Activated CD4-positive, alpha-beta T cell treated with anti-CD3 and anti-CD28 coated beads, Interleukin-2, Interleukin-4, amounts not matched to agents 100 ng/mL and 50 ng/mL, durations not matched to agents 16 hours and 8 hours (primary cell): ENCODE measurements around the gene AVPR2.
A peak's percentile ranks its signal among the peaks of the same experiment; 100 is the strongest.

Experiments
- DNase-seq: peaks from one replicate; pipeline ENCODE4 v3.0.0-alpha.2; 2020; ENCODE audit warnings: low spot score

Gene AVPR2

GRCh38 chrX:153913701-153914100, 9.2 kb downstream of the AVPR2 start:
- no peak for DNase-seq

GRCh38 chrX:153917869-153918268, 13.4 kb downstream of the AVPR2 start:
- DNase-seq = no peak

- DNase-seq = no peak
These were observed 14.8 kb downstream of the AVPR2 start for GRCh38 chrX:153919281-153919680.

DNA sequence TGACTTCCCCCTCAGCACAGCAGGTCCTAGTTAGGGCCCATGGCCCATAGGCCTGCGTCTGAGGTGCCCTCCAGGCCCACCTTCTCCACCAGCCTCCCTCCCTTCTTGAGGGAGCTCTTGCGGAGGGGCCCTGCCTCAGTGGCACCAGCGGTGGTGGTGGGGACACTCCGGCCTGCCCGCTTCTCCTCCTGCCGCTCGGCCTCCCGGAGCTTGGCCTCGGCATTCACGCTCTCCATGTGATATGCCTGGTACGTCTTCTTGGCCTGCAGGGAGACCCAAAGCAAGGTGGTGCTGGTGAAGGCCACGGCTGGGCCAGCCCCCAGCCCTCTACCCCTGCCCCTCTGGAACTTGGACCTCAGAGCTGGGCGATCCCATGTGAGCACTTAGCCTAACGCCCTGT, 16.1 kb downstream of the AVPR2 start:
- DNase-seq = no peak

DNA sequence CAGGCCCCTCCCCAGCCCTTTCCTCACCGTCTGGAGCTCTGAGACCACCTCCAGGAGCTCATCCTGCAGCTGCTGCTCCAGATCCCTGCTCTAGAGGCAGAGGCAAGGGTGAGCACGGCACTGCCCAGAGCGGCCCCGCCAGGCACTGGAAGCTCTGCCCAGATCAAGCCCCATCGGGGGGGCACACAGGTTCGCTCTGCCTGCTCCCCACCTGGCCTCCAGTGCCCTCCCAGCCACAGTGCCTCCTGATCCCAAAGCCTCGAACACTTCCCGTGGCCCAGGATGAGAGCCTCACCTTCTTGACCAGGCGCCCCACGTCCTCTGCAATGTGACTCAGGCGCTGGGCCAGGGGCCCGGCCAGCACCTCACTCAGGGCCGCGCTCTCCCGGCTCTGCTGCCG, 16.6 kb downstream of the AVPR2 start:
- no peak for DNase-seq

DNA sequence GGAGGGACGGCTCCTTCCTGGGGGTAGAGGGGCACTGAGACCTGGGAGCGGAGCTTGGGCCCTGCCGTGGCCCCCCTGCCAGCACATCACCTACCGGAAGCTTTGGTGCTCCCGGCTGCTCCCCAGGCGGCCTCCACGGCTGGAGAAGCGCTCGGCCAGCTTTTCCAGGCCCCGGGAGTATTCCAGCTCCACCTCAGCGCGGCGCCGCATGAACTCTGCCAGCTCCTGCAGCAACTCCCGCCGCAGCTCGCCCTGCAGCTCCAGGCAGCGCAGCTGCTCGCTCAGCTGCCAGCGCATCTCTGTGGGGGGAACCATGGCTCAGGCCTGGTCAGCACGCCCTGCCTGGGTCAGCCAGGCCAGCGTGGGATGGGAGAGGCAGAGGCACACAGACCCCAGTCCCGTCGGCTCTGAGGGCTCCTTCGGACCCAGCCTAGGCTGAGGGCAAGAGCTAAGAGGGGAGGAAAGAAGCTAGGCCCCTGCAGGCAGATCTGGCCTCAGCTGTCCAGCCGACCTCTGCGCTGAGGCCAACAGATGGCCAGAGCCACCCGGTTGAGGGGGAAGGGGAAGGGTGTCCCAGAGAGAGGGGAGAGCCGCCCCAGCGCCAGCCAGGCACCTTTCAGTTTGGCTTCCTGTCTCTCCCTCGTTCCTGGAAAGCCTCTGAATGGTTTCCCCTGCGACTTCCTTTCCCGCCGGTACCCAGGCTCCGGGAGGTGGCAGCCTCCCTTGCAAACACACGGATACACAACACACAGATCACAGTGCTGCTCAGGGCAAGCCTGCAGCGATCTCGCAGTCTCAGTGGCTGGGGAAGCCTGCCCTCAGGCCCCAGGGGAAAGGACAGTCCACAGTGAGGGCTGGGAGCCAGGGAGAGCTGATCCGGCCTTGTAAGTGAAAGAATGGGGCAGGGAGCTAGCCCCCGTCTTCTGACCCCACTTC, 17.3 kb downstream of the AVPR2 start:
- no peak for DNase-seq

DNA sequence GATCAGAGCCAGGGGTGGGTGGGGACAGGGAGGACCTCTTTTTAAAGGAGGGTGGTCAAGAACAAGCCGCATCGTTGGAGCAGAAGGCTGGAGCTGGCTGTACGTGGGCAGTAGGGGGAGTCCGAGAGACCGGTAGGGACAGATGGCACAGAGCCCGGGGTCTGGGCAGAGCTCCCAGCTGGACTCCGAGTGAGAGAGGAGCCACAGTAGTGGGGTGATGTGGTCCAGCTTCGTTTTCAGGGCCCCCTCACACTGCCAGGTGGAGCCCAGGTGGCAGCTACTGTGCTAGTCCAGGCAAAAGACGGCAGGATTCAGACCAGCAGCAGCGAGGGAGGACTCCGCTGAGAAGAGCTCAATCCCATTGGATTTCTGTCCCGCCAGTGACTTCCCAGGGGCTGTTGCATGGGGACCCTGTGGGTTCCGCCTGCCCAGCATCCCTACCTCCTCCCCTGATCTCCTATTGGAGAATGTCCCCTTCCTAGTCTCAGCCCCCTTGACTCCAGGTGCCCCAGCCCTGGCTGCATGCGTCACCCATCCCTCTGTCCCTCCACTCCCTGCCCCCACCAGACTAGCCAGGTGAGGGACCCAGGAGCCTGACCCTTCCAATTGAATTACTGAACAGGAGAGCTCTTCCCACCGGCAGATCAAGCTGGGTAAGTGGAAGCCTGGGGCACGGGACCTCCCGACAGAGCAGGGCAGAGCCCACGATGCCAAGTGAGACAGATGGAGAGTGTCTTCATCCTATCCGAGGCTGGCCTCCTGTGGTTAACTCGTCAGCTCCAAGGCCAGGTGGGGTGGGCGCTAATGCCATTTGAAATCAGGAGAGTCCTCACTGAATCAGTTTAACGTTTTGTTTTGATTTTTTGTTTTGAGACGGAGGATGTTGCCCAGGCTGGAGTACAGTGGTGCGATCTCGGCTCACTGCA, 18.7 kb downstream of the AVPR2 start:
- no peak for DNase-seq

DNA sequence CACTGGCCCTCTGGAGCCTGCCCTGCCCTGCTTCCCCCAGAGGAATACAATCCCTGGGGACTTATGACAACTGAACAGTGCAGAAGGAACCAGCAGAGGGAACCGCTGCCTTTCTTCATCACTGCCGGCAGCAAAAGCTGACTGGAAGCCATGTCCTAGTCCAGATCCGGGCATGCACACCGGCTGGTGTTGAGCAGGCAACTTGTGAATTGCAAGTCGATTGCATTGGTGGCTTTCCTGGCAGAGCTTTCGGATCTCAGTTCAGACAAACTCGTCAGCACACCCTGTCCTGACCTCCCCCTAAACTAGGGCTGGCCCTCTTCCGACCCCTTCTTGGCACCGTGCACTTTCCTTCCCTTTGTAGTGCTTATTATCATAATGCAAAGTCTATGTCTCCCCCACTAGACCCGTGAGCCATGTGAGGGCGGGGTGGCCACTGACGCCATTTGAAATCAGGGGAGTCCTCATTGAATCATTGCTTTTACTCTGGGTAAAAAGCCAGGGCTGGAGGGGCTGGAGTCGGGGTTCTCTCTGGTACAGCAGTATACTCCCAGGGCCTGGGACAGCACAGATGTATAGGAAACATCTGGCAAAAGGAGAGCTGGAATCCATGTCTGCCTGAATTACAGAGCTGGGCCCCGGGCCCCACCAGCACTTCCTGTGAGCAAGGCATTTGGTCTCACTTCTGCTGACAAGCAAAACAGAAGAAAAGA, 19.8 kb downstream of the AVPR2 start:
- DNase-seq = peak; percentile 46

GRCh38 chrX:153925387-153925738, 20.9 kb downstream of the AVPR2 start:
- peak; percentile 39 for DNase-seq

DNA sequence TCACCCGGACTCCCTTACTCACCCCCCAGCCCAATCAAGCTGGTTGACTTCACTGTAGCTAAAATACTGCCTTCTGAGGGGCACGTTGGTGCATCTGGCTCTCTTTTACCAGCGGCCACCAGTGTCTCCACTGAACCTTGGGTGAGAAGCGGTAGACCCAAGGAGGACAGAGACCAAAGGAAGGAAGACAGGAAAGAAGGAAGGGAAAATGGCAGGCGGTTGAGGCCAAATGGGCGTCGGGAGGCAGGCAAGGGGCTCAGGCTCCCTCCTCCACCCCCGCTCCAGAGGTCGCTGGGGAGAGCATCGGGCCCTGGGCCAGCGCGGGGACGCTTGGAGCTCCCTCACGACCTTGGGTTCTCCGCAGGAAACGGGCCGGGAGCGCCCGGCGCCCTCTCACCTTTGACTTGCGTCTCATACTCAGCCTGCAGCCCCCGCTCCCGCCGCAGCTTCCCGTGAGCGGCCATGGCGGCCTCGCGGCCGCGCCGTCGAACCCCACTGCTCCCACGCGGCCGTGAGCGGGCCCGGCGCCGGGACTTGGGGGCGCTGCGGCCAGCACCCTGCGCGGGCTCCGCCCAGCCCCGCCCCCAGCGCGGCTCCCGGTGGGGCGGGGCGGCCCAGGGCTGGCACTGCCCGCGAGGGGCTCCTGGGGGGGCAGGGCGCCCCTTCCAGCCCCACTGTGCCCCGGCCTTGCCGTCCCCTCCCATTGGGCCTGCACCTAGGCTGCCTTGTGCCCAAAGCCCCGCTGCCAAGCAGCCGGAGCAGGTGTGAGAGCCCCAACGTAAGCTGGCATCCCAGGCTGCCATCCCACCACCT, 21.5 kb downstream of the AVPR2 start, which contains the start of gene ARHGAP4:
Gene ARHGAP4, minus strand, starts transcription at position 526 of the 813 bp plus-strand sequence. Its CDS starts 62 bp downstream, at position 464.
- DNase-seq = peak; percentile 50

- DNase-seq = no peak
These were observed 22.0 kb downstream of the AVPR2 start for GRCh38 chrX:153926552-153926857.

DNA sequence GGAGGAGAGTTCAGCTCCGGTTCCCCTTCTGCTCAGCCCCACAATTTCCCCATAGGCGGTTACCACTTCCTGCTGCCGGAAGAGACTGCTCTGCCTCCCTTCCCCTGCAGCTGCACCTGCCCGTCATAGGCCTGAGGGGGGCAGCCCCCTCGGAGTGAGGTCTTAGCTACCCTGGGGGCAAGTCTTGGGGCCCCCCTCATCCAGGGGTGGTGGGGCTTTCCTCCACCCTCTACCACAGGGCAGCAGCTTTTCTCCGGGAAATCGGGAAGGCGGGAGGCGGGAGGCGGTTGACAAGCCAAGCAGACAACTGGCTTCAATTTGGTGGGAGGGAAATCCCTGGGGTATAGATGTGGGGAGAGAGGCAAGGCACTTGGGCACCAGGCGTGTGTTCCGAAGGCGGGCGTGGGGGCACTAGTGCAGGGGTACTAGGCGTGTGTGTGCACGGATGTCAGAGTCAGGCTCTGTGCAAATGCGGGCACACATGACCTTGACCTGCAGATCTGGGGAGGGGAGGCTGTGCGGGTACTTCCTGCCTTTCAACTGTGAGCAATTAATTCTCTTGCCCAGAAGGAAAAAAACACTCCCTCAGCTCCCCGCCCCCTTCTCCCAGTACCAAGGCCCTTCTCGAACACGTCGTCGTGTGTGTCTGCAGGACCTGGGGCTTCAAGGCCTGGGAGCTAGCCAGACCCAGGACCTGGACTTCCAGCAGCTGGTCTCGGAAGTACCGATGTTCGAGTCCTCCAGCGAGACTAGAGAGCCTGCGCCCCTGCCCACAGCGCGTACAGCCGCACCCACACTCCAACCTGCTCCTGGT, 22.6 kb downstream of the AVPR2 start:
- DNase-seq = peak; percentile 87

GRCh38 chrX:153927672-153927921, 23.1 kb downstream of the AVPR2 start:
- DNase-seq = no peak

DNA sequence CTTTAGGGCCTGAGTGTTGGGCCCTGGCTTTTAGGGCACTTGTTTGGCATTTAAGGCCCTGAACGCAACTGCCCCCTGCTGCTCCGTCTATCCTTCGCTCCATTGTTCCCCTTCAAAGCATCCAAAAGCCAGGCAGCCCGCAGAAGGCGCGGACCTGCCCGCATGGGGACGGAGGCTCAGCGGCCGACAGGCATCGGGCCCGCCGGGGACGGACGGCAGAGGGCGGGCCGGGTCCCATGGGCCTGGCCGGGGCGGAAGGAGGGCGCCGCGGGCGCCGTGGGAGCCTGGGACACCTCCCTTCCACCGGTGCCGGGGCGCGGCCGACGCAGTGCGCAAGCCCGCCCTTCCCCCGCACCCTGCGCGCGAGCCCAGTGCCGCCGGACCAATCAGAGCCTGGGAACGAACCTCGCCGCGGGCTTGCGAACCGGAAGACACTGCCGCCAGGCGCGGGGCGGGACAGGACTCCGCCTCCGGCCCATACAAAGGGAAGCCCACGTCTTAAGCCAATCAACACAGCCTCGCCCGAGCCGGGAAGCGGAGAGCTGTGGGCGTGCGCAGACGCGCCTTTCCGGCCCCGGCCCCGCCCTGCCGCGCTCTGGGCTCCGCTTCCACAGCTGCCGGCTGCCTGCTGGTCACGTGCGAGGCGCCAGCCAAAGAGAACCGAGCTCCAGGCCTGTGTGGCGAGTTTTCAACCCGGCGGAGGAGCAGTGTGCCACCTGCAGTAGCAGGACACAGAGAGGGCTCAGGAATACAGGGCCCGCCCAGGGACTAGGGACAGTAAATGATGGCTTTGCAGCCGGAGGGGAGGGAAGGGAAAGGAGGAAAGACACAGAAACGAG, 23.7 kb downstream of the AVPR2 start:
- peak; percentile 98 for DNase-seq

- DNase-seq = no peak
These were observed 24.4 kb downstream of the AVPR2 start for GRCh38 chrX:153928846-153929245.

DNA sequence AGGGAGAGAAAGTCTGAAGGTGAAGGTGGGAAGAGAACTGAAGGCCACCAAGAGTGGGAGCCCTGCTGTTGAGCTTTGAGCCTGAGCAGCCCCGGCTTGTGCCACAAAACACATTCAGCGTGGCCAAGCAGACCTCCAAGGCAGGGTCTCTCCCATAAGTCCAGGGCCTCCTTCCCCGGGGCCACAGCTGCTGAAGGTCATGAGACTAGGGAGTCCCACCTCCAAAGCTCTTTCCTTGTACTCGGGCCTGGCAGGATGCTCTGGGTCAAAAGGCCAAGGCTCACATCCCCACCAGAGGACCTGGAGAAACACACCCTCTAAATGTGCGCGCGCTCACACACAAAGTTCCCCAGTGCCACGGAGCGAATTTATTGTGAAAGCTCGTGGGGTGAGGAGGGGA, 25.1 kb downstream of the AVPR2 start:
- DNase-seq = no peak

- no peak for DNase-seq
These were observed 25.8 kb downstream of the AVPR2 start for GRCh38 chrX:153930011-153930910.

- no peak for DNase-seq
These were observed 26.7 kb downstream of the AVPR2 start for GRCh38 chrX:153931151-153931550.

- DNase-seq = no peak
These were observed 27.3 kb downstream of the AVPR2 start for GRCh38 chrX:153931748-153932147.
